NCI-H128 (cell line): ENCODE data around the gene RNF114.
"Not testable (repeated sequence)": the region's sequence is repeated elsewhere in the genome, so short reads cannot be mapped to it uniquely, and the experiment has no call there.

Source experiments
- DNase-seq: peaks from one replicate; lab custom pipeline; 2025; ENCODE audit not compliant: unreplicated experiment; lab: John Stamatoyannopoulos, UW

The RNF114 gene

GRCh38 chr20:49928411-49929141, 7.6 kb upstream of the RNF114 start:
- peak; percentile 56 for DNase-seq

- DNase-seq: no peak
These were observed 7.1 kb upstream of the RNF114 start for GRCh38 chr20:49929142-49929494.

GRCh38 chr20:49935746-49936152, 448 bp upstream of the RNF114 start:
- DNase-seq: no peak

- DNase-seq: no peak
These were observed 1.1 kb downstream of the RNF114 start for GRCh38 chr20:49937027-49937929.

GRCh38 chr20:49938173-49939163, 2.3 kb downstream of the RNF114 start:
- no peak for DNase-seq

- no peak for DNase-seq
These were observed 5.3 kb downstream of the RNF114 start for GRCh38 chr20:49941456-49941855.

GRCh38 chr20:49942303-49942702, 6.1 kb downstream of the RNF114 start:
- DNase-seq: no peak

- DNase-seq: no peak
These were observed 6.7 kb downstream of the RNF114 start for GRCh38 chr20:49942942-49943341.

- no peak for DNase-seq
These were observed 9.1 kb downstream of the RNF114 start for GRCh38 chr20:49945306-49945700.

GRCh38 chr20:49945701-49946477, 9.7 kb downstream of the RNF114 start:
- DNase-seq: no peak

GRCh38 chr20:49948178-49948577, 12.0 kb downstream of the RNF114 start:
- DNase-seq: no peak

- DNase-seq: no peak
These were observed 12.8 kb downstream of the RNF114 start for GRCh38 chr20:49948809-49949507.

- no peak for DNase-seq
These were observed 15.0 kb downstream of the RNF114 start for GRCh38 chr20:49951151-49951550.

GRCh38 chr20:49955167-49955566, 19.0 kb downstream of the RNF114 start:
- no peak for DNase-seq

- DNase-seq: not testable (repeated sequence)
These were observed 19.7 kb downstream of the RNF114 start for GRCh38 chr20:49955830-49956396.

- DNase-seq: no peak
These were observed 20.5 kb downstream of the RNF114 start for GRCh38 chr20:49956689-49957088.

GRCh38 chr20:49957089-49957938, 21.1 kb downstream of the RNF114 start:
- not testable (repeated sequence) for DNase-seq

- DNase-seq: no peak
These were observed 25.2 kb downstream of the RNF114 start for GRCh38 chr20:49961413-49961812.
